K562 (cell line): ENCODE measurements around the gene KLHL30. TPM values are rescaled to one million over a fixed set of nuclear protein-coding genes. Genes with fewer than 3 reads are reported as not detected.
A peak's percentile ranks its signal among the peaks of the same experiment; 100 is the strongest.

Experiments
- ATF1 ChIP-seq, 2 experiments: fragments of 450-650 bp in 1 of 2; IDR thresholded peaks; 2 replicates each; pipeline ENCODE4 v1.6.1; 2016; ENCODE audit warnings: missing compliant biosample characterization in 1 of 2, missing genetic modification characterization in 1 of 2
- CREM ChIP-seq: IDR thresholded peaks from 2 replicates; pipeline ENCODE4 v1.6.1; 2014; ENCODE audit warnings: antibody characterized with exemption, low read depth
- KDM2B ChIP-seq: fragments of 250-450 bp; sonication (Bioruptor Pico); IDR thresholded peaks from 2 replicates; pipeline ENCODE4 v1.8.0; 2021; ENCODE audit warnings: mild to moderate bottlenecking, moderate library complexity
- L3MBTL2 ChIP-seq: fragments of 450-650 bp; IDR thresholded peaks from 2 replicates; pipeline ENCODE4 v1.6.1; 2016; ENCODE audit warnings: mild to moderate bottlenecking, moderate library complexity
- MAX ChIP-seq: sonication (generic); formaldehyde crosslinking; IDR thresholded peaks from 2 replicates; pipeline ENCODE4 v1.9.0; 2022; ENCODE audit warnings: mild to moderate bottlenecking, missing genetic modification reagents
- NBN ChIP-seq: fragments of 450-650 bp; IDR thresholded peaks from 2 replicates; pipeline ENCODE4 v1.6.1; 2016; ENCODE audit warnings: low read depth, mild to moderate bottlenecking
- PCBP1 ChIP-seq: fragments of 200-400 bp; formaldehyde crosslinking; IDR thresholded peaks from 2 replicates; pipeline ENCODE4 v1.6.1; 2018; ENCODE audit warnings: mild to moderate bottlenecking, low read depth, low read length; ENCODE audit not compliant: poor library complexity, severe bottlenecking
- PCBP2 ChIP-seq: fragments of 200-400 bp; formaldehyde crosslinking; IDR thresholded peaks from 2 replicates; pipeline ENCODE4 v1.6.1; 2018; ENCODE audit warnings: low read length, low read depth, mild to moderate bottlenecking, moderate library complexity; ENCODE audit not compliant: poor library complexity, severe bottlenecking
- PYGO2 ChIP-seq: fragments of 450-650 bp; IDR thresholded peaks from 2 replicates; pipeline ENCODE4 v1.6.1; 2016; ENCODE audit warnings: mild to moderate bottlenecking, missing genetic modification characterization, moderate library complexity, missing compliant biosample characterization
- RB1 ChIP-seq: fragments of 450-650 bp; IDR thresholded peaks from 2 replicates; pipeline ENCODE4 v1.6.1; 2017; ENCODE audit warnings: low read depth, mild to moderate bottlenecking
- SAFB ChIP-seq: fragments of 200-400 bp; formaldehyde crosslinking; IDR thresholded peaks from 2 replicates; pipeline ENCODE4 v1.6.1; 2017; ENCODE audit warnings: low read depth, low read length, borderline replicate concordance
- SMC3 ChIP-seq: conservative IDR thresholded peaks from 2 replicates; pipeline ENCODE4 v1.6.1; 2011; ENCODE audit warnings: low read depth, low read length, improper control_type of control experiment; ENCODE audit not compliant: insufficient read depth
- WHSC1 ChIP-seq: IDR thresholded peaks from one replicate; pipeline ENCODE4 v1.6.1; 2012; ENCODE audit warnings: low read length, control low read depth, inconsistent platforms
- ZFX ChIP-seq: sonication (generic); formaldehyde crosslinking; IDR thresholded peaks from 2 replicates; pipeline ENCODE4 v1.8.0; 2022; ENCODE audit warnings: mild to moderate bottlenecking, missing genetic modification reagents, moderate library complexity
- ZNF263 ChIP-seq: sonication (generic); formaldehyde crosslinking; IDR thresholded peaks from 2 replicates; pipeline ENCODE4 v1.8.0; 2022; ENCODE audit warnings: mild to moderate bottlenecking, missing genetic modification reagents, borderline replicate concordance
- polyA plus RNA-seq, 8 experiments: library from polyadenylated mRNA; depleted of rRNA in 4 of 8; stranded (reverse) in 5 of 8; unstranded in 3 of 8; fragments of >200 nt; fragmentation: Nextera tagmentation in 2 of 8; fragmentation: Illumina TruSeq in 1 of 8; extraction: Ambion mirVana in 2 of 8; extraction: Trizol in 1 of 8; gene quantifications; 2 replicates each; pipeline versions ENCODE4 v1.2.1 to v1.2.3, GENCODE V29; 2011 to 2014; ENCODE audit warnings: inconsistent platforms in 1 of 8, missing spikeins in 1 of 8
- total RNA-seq, 7 experiments: library from RNA; depleted of rRNA in 6 of 7; stranded (reverse); fragments of >200 nt in 6 of 7; fragmentation: Illumina TruSeq in 2 of 7; extraction: Trizol in 2 of 7; gene quantifications; 2 replicates each; pipeline versions ENCODE4 v1.2.1 to v1.2.3, GENCODE V29; 2011 to 2021; ENCODE audit warnings: low replicate concordance in 1 of 7
- TF ChIP-seq, protein P1 (sequence below), 3 experiments: IDR thresholded peaks in 2 of 3; conservative IDR thresholded peaks in 1 of 3; 2 replicates each; pipeline ENCODE4 v1.5.1; 2011 to 2012; ENCODE audit warnings: low read length in 3 of 3, mild to moderate bottlenecking in 3 of 3, control low read depth in 2 of 3, improper control_type of control experiment in 1 of 3, inconsistent platforms in 1 of 3, low read depth in 1 of 3, mixed read lengths in 1 of 3, moderate library complexity in 1 of 3; ENCODE audit not compliant: insufficient read depth in 2 of 3
- TF ChIP-seq, protein P2 (sequence below), 3 experiments: fragments of 200-800 bp in 1 of 3; sonication (Bioruptor generic) in 1 of 3; sonication (generic) in 1 of 3; formaldehyde crosslinking in 1 of 3; IDR thresholded peaks; 2 replicates each; pipeline versions ENCODE4 v1.6.1 to v1.8.0; 2016 to 2022; ENCODE audit warnings: mild to moderate bottlenecking in 2 of 3, missing compliant biosample characterization in 2 of 3, missing genetic modification characterization in 2 of 3, missing genetic modification reagents in 1 of 3
- TF ChIP-seq, protein P3 (sequence below): sonication (generic); formaldehyde crosslinking; IDR thresholded peaks from 2 replicates; pipeline ENCODE4 v1.8.0; 2022; ENCODE audit warnings: missing genetic modification reagents, mild to moderate bottlenecking, moderate library complexity, borderline replicate concordance

KLHL30 gene
- total and polyA plus RNA-seq, 9 of the 15 experiments (the other 6 are each of a cell fraction or from before 2014, with no cell fraction given) = 0.04 TPM; not detected in 8

- peak; percentile 74 for TF ChIP-seq SAFB
- TF ChIP-seq, protein P1, sequence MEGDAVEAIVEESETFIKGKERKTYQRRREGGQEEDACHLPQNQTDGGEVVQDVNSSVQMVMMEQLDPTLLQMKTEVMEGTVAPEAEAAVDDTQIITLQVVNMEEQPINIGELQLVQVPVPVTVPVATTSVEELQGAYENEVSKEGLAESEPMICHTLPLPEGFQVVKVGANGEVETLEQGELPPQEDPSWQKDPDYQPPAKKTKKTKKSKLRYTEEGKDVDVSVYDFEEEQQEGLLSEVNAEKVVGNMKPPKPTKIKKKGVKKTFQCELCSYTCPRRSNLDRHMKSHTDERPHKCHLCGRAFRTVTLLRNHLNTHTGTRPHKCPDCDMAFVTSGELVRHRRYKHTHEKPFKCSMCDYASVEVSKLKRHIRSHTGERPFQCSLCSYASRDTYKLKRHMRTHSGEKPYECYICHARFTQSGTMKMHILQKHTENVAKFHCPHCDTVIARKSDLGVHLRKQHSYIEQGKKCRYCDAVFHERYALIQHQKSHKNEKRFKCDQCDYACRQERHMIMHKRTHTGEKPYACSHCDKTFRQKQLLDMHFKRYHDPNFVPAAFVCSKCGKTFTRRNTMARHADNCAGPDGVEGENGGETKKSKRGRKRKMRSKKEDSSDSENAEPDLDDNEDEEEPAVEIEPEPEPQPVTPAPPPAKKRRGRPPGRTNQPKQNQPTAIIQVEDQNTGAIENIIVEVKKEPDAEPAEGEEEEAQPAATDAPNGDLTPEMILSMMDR (IDR thresholded peaks at IDR 0.05 in 2 of 3, conservative IDR thresholded peaks at IDR 0.05 in 1 of 3; ENCODE audit: insufficient read depth in 2 of 3, low read depth in 1 of 3, low read length in 3 of 3) = peak; percentile 68 to 86 (median 80)
- no peak for TF ChIP-seq ATF1 (CRISPR knock-in tag; IDR thresholded peaks at IDR 0.05)
- TF ChIP-seq ATF1 (tag; IDR thresholded peaks at IDR 0.05) = peak; percentile 25; the same call in 1 of the 2 replicates
- TF ChIP-seq WHSC1 = no peak
- peak; percentile 36; the same call in 1 of the 2 replicates for TF ChIP-seq ZNF263 (CRISPR knock-in tag)
- peak; percentile 35 for TF ChIP-seq PCBP1
- TF ChIP-seq PYGO2 = no peak
- TF ChIP-seq SMC3 = peak; percentile 53
- peak; percentile 77 for TF ChIP-seq L3MBTL2
- 0 out of 2 replicates have a peak, but pooled peaks have one; percentile 25 for TF ChIP-seq CREM
- TF ChIP-seq PCBP2 = no peak
- TF ChIP-seq KDM2B (CRISPR knock-in tag) = 0 out of 2 replicates have a peak, but pooled peaks have one; percentile 52
- peak; percentile 42 for TF ChIP-seq MAX
- TF ChIP-seq RB1 = 0 out of 2 replicates have a peak, but pooled peaks have one; percentile 17
- TF ChIP-seq, protein P2, sequence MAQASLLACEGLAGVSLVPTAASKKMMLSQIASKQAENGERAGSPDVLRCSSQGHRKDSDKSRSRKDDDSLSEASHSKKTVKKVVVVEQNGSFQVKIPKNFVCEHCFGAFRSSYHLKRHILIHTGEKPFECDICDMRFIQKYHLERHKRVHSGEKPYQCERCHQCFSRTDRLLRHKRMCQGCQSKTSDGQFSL (CRISPR knock-in tag; IDR thresholded peaks at IDR 0.05) = no peak
- TF ChIP-seq, protein P2 (tag; IDR thresholded peaks at IDR 0.05) = no peak
- TF ChIP-seq NBN = no peak
- TF ChIP-seq ZFX (CRISPR knock-in tag) = peak; percentile 48; the same call in 1 of the 2 replicates
- TF ChIP-seq, protein P3, sequence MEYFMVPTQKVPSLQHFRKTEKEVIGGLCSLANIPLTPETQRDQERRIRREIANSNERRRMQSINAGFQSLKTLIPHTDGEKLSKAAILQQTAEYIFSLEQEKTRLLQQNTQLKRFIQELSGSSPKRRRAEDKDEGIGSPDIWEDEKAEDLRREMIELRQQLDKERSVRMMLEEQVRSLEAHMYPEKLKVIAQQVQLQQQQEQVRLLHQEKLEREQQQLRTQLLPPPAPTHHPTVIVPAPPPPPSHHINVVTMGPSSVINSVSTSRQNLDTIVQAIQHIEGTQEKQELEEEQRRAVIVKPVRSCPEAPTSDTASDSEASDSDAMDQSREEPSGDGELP (CRISPR knock-in tag) = peak; percentile 39; the same call in 1 of the 2 replicates
Observed at GRCh38 chr2:238139196-238140039, 950 bp downstream of the KLHL30 start (continued).
